ENCODE data around the gene CCNH.

DNA sequence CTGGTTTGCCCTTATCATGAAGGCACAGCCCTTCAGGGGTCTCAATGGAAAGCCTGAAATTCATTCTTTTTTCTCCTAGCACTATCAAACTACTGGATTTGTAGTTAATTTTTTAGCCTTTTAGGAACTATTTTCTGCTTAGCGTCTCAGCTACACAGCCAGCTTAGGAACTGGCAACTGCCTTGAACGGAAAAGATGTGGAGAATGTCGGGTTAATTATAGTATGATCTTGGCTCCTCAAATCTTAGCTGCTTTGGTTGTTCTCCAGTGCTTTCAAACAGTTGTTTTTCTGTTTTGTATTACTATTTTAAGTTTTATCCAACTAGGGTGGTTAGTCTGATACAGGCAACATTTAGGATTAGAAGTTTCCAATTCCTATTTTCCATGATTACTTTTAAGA is 44.1 kb downstream of the CCNH start:
- TF ChIP-seq, protein P1, sequence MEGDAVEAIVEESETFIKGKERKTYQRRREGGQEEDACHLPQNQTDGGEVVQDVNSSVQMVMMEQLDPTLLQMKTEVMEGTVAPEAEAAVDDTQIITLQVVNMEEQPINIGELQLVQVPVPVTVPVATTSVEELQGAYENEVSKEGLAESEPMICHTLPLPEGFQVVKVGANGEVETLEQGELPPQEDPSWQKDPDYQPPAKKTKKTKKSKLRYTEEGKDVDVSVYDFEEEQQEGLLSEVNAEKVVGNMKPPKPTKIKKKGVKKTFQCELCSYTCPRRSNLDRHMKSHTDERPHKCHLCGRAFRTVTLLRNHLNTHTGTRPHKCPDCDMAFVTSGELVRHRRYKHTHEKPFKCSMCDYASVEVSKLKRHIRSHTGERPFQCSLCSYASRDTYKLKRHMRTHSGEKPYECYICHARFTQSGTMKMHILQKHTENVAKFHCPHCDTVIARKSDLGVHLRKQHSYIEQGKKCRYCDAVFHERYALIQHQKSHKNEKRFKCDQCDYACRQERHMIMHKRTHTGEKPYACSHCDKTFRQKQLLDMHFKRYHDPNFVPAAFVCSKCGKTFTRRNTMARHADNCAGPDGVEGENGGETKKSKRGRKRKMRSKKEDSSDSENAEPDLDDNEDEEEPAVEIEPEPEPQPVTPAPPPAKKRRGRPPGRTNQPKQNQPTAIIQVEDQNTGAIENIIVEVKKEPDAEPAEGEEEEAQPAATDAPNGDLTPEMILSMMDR (IDR thresholded peaks at IDR 0.05 in 2 of 3, conservative IDR thresholded peaks at IDR 0.05 in 1 of 3; ENCODE audit: borderline replicate concordance in 1 of 3, insufficient read depth in 1 of 3, low read depth in 2 of 3, low read length in 2 of 3): no peak
- TF ChIP-seq POLR2A (IDR thresholded peaks at IDR 0.05; ENCODE audit: borderline replicate concordance, extremely low read depth, insufficient read depth, insufficient read length): no peak
- TF ChIP-seq REST (IDR thresholded peaks at IDR 0.05; ENCODE audit: low read depth): no peak

Data from HCT116 (cell line).